GM23338 (cell line): ENCODE measurements around the gene SLC25A42. TPM values are rescaled to one million over a fixed set of nuclear protein-coding genes. Genes with fewer than 3 reads are reported as not detected.

Source experiments
- ATAC-seq: fragments of 200-7000 bp; cut with Tn5 transposase; 3 replicates; pipeline ENCODE4 v1.9.1; 2020
- DNase-seq: peaks from one replicate; pipeline ENCODE4 v3.0.0-alpha.2; 2015; ENCODE audit warnings: low spot score
- H2AFZ ChIP-seq: fragments of 200-600 bp; sonication (generic); 2 replicates; pipeline ENCODE4 v1.8.0; 2016; ENCODE audit warnings: antibody characterized with exemption, mild to moderate bottlenecking, moderate library complexity
- H3F3A ChIP-seq: fragments of 200-600 bp; sonication (generic); replicated peaks from 2 replicates; pipeline ENCODE4 v1.8.0; 2017; ENCODE audit warnings: antibody characterized with exemption, mixed run types, low read depth
- H3K27ac ChIP-seq: fragments of 200-600 bp; sonication (generic); 2 replicates; pipeline ENCODE4 v1.6.1; 2016; ENCODE audit warnings: low read depth
- H3K27me3 ChIP-seq: fragments of 200-600 bp; sonication (generic); 2 replicates; pipeline ENCODE4 v1.8.0; 2016; ENCODE audit warnings: mild to moderate bottlenecking, mixed run types, moderate library complexity; ENCODE audit not compliant: insufficient read depth
- H3K36me3 ChIP-seq: fragments of 200-600 bp; sonication (generic); 2 replicates; pipeline ENCODE4 v1.8.0; 2016; ENCODE audit warnings: mild to moderate bottlenecking; ENCODE audit not compliant: insufficient read depth
- H3K4me1 ChIP-seq: fragments of 200-600 bp; sonication (generic); 2 replicates; pipeline ENCODE4 v1.8.0; 2016; ENCODE audit warnings: mild to moderate bottlenecking, moderate library complexity; ENCODE audit not compliant: insufficient read depth
- H3K4me2 ChIP-seq: fragments of 200-600 bp; sonication (generic); 2 replicates; pipeline ENCODE4 v1.7.1; 2017; ENCODE audit warnings: mixed run types
- H3K4me3 ChIP-seq: fragments of 200-600 bp; sonication (generic); 2 replicates; pipeline ENCODE4 v1.6.1; 2016; ENCODE audit warnings: mixed run types
- H3K79me2 ChIP-seq: fragments of 200-600 bp; sonication (generic); replicated peaks from 2 replicates; pipeline ENCODE4 v1.8.0; 2017; ENCODE audit warnings: mild to moderate bottlenecking; ENCODE audit not compliant: insufficient read depth
- H3K9me2 ChIP-seq: fragments of 200-600 bp; sonication (generic); 2 replicates; pipeline ENCODE4 v1.8.0; 2017; ENCODE audit not compliant: insufficient read depth
- H4K20me1 ChIP-seq: fragments of 200-600 bp; sonication (generic); replicated peaks from 2 replicates; pipeline ENCODE4 v1.8.0; 2017; ENCODE audit warnings: mild to moderate bottlenecking; ENCODE audit not compliant: insufficient read depth
- H3K27ac Mint-ChIP-seq: 2 replicates; pipeline ENCODE4 v1.8.0; 2020; ENCODE audit warnings: inconsistent platforms, mild to moderate bottlenecking, moderate library complexity, mixed read lengths
- H3K27me3 Mint-ChIP-seq: 3 replicates; pipeline ENCODE4 v1.8.0; 2022; ENCODE audit warnings: low read depth, mild to moderate bottlenecking, moderate library complexity, mixed read lengths, inconsistent platforms; ENCODE audit not compliant: insufficient read depth, poor library complexity
- H3K36me3 Mint-ChIP-seq: 3 replicates; pipeline ENCODE4 v1.8.0; 2021; ENCODE audit warnings: low read depth, mild to moderate bottlenecking, inconsistent platforms, moderate library complexity, mixed read lengths
- H3K4me1 Mint-ChIP-seq: 3 replicates; pipeline ENCODE4 v1.8.0; 2020; ENCODE audit warnings: mild to moderate bottlenecking, inconsistent platforms, mixed read lengths
- H3K4me3 Mint-ChIP-seq: 3 replicates; pipeline ENCODE4 v1.8.0; 2021; ENCODE audit warnings: moderate library complexity, mild to moderate bottlenecking, inconsistent platforms, mixed read lengths
- H3K9me3 Mint-ChIP-seq: 3 replicates; pipeline ENCODE4 v1.8.0; 2020; ENCODE audit warnings: moderate library complexity, mild to moderate bottlenecking, inconsistent platforms, mixed read lengths
- CTCF ChIP-seq, 2 experiments: fragments of 200-600 bp in 1 of 2; sonication (generic) in 1 of 2; conservative IDR thresholded peaks; 2 replicates each; pipeline versions ENCODE4 v1.5.1 to v1.6.1; 2016 to 2017; ENCODE audit warnings: antibody characterized with exemption in 2 of 2, low read depth in 2 of 2, mild to moderate bottlenecking in 2 of 2, moderate library complexity in 1 of 2
- EZH2 ChIP-seq: fragments of 200-600 bp; sonication (generic); IDR thresholded peaks from one replicate; pipeline ENCODE4 v1.8.0; 2017; ENCODE audit warnings: antibody characterized with exemption, mild to moderate bottlenecking, low read depth; ENCODE audit not compliant: unreplicated experiment
- EZH2phosphoT487 ChIP-seq: fragments of 200-600 bp; sonication (generic); IDR thresholded peaks from one replicate; pipeline ENCODE4 v1.8.1; 2018; ENCODE audit warnings: antibody characterized with exemption; ENCODE audit not compliant: unreplicated experiment
- JUNB ChIP-seq: IDR thresholded peaks from one replicate; pipeline ENCODE4 v1.6.1; 2016; ENCODE audit warnings: antibody characterized with exemption; ENCODE audit not compliant: unreplicated experiment
- REST ChIP-seq: IDR thresholded peaks from one replicate; pipeline ENCODE4 v1.6.1; 2018; ENCODE audit warnings: antibody characterized with exemption; ENCODE audit not compliant: unreplicated experiment
- STAT1 ChIP-seq: IDR thresholded peaks from one replicate; pipeline ENCODE4 v1.6.1; 2016; ENCODE audit warnings: antibody characterized with exemption; ENCODE audit not compliant: unreplicated experiment
- ZNF462 ChIP-seq: fragments of 250-450 bp; sonication (Bioruptor Pico); IDR thresholded peaks from 2 replicates; pipeline ENCODE4 v1.5.0; 2020; ENCODE audit warnings: mild to moderate bottlenecking, moderate library complexity
- polyA plus RNA-seq: library from polyadenylated mRNA; unstranded; fragments of >200 nt; fragmentation: Nextera tagmentation; extraction: Ambion mirVana; gene quantifications from 2 replicates; pipeline ENCODE4 v1.2.1, GENCODE V29; 2016
- total RNA-seq: library from RNA; depleted of rRNA; stranded (reverse); fragments of >200 nt; shearing (Covaris generic); gene quantifications from 2 replicates; pipeline ENCODE4 v1.2.3, GENCODE V29; 2014
- TF ChIP-seq, protein P1 (sequence below): IDR thresholded peaks from 2 replicates; pipeline ENCODE4 v1.6.1; 2016; ENCODE audit warnings: antibody characterized with exemption

SLC25A42 gene
- total and polyA plus RNA-seq, 2 experiments from 2014 or later = 7.3 to 7.6 TPM

GRCh38 chr19:19095691-19096090, 31.9 kb downstream of the SLC25A42 start:
- Histone ChIP-seq H3K36me3 (no peaks in the 10 kb centered on the region), H3K9me2 (no peaks in the 10 kb centered on the region), H3F3A (0 out of 2 replicates have a peak, but pooled peaks cover 6% of the 10 kb centered on the region), H3K4me2 (no peak overlapping the region), H2AFZ (no peak overlapping the region), H3K27me3 (no peaks in the 10 kb centered on the region), H3K4me1 (peaks cover 6% of the 10 kb centered on the region), H3K27ac (no peak overlapping the region), H3K4me3 (no peak overlapping the region), H4K20me1 (no peaks in the 10 kb centered on the region), H3K79me2 (no peaks in the 10 kb centered on the region)
- DNase-seq = no peak
- no peaks in the 10 kb centered on the region for H3K9me3 Mint-ChIP-seq
- H3K4me1 Mint-ChIP-seq = peaks cover 5% of the 10 kb centered on the region
- no peak overlapping the region for H3K4me3 Mint-ChIP-seq
- TF ChIP-seq, protein P1, sequence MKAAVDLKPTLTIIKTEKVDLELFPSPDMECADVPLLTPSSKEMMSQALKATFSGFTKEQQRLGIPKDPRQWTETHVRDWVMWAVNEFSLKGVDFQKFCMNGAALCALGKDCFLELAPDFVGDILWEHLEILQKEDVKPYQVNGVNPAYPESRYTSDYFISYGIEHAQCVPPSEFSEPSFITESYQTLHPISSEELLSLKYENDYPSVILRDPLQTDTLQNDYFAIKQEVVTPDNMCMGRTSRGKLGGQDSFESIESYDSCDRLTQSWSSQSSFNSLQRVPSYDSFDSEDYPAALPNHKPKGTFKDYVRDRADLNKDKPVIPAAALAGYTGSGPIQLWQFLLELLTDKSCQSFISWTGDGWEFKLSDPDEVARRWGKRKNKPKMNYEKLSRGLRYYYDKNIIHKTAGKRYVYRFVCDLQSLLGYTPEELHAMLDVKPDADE = no peak
- TF ChIP-seq STAT1 (no peak), ZNF462 (CRISPR knock-in tag) (no peak), REST (no peak), JUNB (no peak), EZH2phosphoT487 (no peak), CTCF (conservative IDR thresholded peaks at IDR 0.05; ENCODE audit: low read depth in 2 of 2) (no peak), EZH2 (no peak)
- ATAC-seq = no peak
- H3K36me3 Mint-ChIP-seq = no peaks in the 10 kb centered on the region
- peaks cover 18% of the 10 kb centered on the region for H3K27me3 Mint-ChIP-seq
- H3K27ac Mint-ChIP-seq = no peak overlapping the region
